Colon (tissue), 2 donors: ENCODE results near the gene FNDC10.
"Not testable (repeated sequence)": the region's sequence is repeated elsewhere in the genome, so short reads cannot be mapped to it uniquely, and the experiment has no call there.

ENCODE experiments used
- FAIRE-seq: peaks from 2 replicates; lab custom pipeline; 2012; peaks lifted over from hg19 to GRCh38; lab: Jason Lieb, UNC
- donor health status: control.
- donor health status: control.

The FNDC10 gene

GRCh38 chr1:1567152-1567875, 32.6 kb downstream of the FNDC10 start:
- FAIRE-seq: no peak

- FAIRE-seq: no peak
Measured at GRCh38 chr1:1565340-1565739, 34.6 kb downstream of the FNDC10 start.

GRCh38 chr1:1564268-1564667, 35.7 kb downstream of the FNDC10 start:
- FAIRE-seq: no peak

GRCh38 chr1:1563688-1564087, 36.2 kb downstream of the FNDC10 start:
- no peak for FAIRE-seq

GRCh38 chr1:1562556-1563195, 37.3 kb downstream of the FNDC10 start:
- no peak for FAIRE-seq

- no peak for FAIRE-seq
Measured at GRCh38 chr1:1561801-1562470, 38.0 kb downstream of the FNDC10 start.

GRCh38 chr1:1560178-1560577, 39.8 kb downstream of the FNDC10 start:
- FAIRE-seq: no peak

- FAIRE-seq: no peak
Measured at GRCh38 chr1:1559066-1559465, 40.9 kb downstream of the FNDC10 start.

- FAIRE-seq: no peak
Measured at GRCh38 chr1:1558591-1558990, 41.3 kb downstream of the FNDC10 start.

GRCh38 chr1:1557688-1558087, 42.2 kb downstream of the FNDC10 start:
- not testable (repeated sequence) for FAIRE-seq

GRCh38 chr1:1556961-1557360, 43.0 kb downstream of the FNDC10 start:
- not testable (repeated sequence) for FAIRE-seq

- FAIRE-seq: no peak
Measured at GRCh38 chr1:1556505-1556904, 43.4 kb downstream of the FNDC10 start.

GRCh38 chr1:1554926-1555915, 44.7 kb downstream of the FNDC10 start:
- FAIRE-seq: no peak

GRCh38 chr1:1554550-1554925, 45.4 kb downstream of the FNDC10 start:
- no peak for FAIRE-seq

GRCh38 chr1:1553821-1554494, 46.0 kb downstream of the FNDC10 start:
- FAIRE-seq: no peak

- no peak for FAIRE-seq
Measured at GRCh38 chr1:1552263-1552639, 47.7 kb downstream of the FNDC10 start.

- FAIRE-seq: no peak
Measured at GRCh38 chr1:1551524-1552262, 48.2 kb downstream of the FNDC10 start.

GRCh38 chr1:1550591-1551432, 49.1 kb downstream of the FNDC10 start:
- no peak for FAIRE-seq

- FAIRE-seq: no peak
Measured at GRCh38 chr1:1550087-1550486, 49.8 kb downstream of the FNDC10 start.

- no peak for FAIRE-seq
Measured at GRCh38 chr1:1548591-1548990, 51.3 kb downstream of the FNDC10 start.
